ENCODE measurements around the gene GSTM4.
A peak's percentile ranks its signal among the peaks of the same experiment; 100 is the strongest.

GSTM4 gene

DNA sequence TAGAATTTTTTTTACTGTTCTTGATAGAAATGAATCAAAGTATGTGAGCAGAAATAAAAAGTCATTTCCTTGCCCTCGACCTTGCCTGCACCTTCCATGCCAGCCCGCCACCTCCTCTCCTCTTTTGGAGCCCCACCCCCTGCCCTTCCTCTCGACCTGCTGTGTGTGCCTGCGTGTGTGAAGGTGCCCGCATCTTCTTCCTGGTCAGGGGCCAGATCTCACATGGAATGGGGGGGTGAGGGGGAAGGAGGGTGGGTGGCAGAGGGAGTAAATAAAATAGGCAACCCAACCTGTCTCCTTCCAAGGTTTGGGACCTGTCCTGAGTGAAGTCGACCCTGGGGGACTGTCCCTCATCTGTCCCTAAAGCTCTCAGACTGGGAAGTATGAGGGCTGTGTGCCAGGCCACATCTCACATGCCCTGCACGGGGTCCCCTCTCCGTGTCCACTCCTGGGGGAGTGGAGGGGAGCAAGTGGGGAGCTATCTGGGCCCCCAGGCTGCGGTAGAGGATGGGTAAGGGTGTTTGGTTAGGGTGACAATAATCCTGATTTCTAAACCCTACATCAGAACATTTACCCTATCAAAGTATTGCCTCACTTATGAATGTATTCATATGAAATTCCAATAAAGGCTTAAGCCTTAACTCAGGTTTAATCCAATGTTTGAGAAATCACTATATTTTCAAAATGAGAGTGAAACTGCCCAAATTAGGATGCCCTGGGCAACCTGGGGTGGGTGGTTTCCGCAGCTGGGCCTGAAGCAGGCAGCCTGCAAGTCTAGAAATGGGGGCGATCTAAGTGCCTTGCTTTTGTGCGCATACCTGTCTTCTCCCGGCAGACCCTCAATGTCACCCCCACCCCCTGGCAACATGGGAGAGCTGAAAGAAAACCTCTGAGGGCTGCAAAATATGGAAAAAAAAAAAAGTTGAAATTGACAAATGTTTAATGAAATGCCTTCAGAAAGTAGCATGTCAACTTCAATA is 20.8 kb upstream of the GSTM4 start:
- Histone ChIP-seq H3K27ac (ENCODE audit: insufficient read depth in 1 of 2, low read depth in 1 of 2, low read length in 2 of 2, poor library complexity in 1 of 2, severe bottlenecking in 2 of 2) (no peak overlapping the region), H3K36me3 (ENCODE audit: control insufficient read depth in 4 of 4, insufficient read depth in 4 of 4, low read length in 3 of 4) (peaks cover 4 to 27% (median 21%) of the 10 kb centered on the region in 4 experiments), H3K9me3 (ENCODE audit: control extremely low read depth in 1 of 5, control insufficient read depth in 4 of 5, insufficient read depth in 2 of 5, low read depth in 1 of 5, low read length in 4 of 5) (no peaks in the 10 kb centered on the region), H3K4me3 (ENCODE audit: control insufficient read depth in 1 of 7, extremely low read depth in 1 of 7, insufficient read depth in 4 of 7, low read depth in 2 of 7, low read length in 6 of 7) (no peak overlapping the region), H3K27me3 (replicated peaks in 2 of 5; ENCODE audit: control insufficient read depth in 4 of 5, insufficient read depth in 5 of 5, low read length in 4 of 5) (no peaks in the 10 kb centered on the region), H3K4me1 (ENCODE audit: control extremely low read depth in 1 of 4, control insufficient read depth in 4 of 4, insufficient read depth in 4 of 4, low read length in 3 of 4) (peaks cover 0 to 15% (median 8%) of the 10 kb centered on the region in 4 experiments)
- peak in 1 of 3 donors; percentile 41 for DNase-seq
- POLR2A ChIA-PET, result interaction anchor here (1.1 kb wide), 1 partner anchor 87 kb away, joined by 3 read pairs; no protein-coding TSS in a partner anchor
- WGBS (ENCODE audit: insufficient coverage), result 60% methylated on average over 2 of the region's 13 CpGs
- CTCF ChIA-PET, result interaction anchor here (0.8 to 25.8 kb wide), 11 partner anchors 11 to 376 kb away, joined by 3 to 430 read pairs (median 6); partner anchors contain the start of genes GNAI3, GPR61 and GSTM4

DNA sequence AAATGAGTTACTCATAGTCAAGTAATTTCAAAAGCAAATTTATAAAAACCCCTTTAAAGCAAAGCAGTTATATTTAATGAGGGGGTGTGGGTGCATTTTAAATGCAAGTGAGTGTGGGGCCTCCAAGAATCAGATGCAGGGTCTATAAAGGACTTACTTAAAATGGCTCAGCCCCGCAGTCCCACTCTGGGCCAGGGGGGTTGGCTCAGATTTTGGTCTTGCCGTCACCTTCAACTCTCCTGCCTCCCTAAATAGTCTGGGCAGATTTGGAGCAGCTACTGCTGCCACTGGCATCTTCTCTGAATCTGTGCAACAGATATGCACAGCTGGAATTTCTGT is 20.1 kb upstream of the GSTM4 start:
- ChIA-PET CTCF (interaction anchor here (0.9 to 25.8 kb wide), 10 partner anchors 12 to 376 kb away, joined by 3 to 430 read pairs (median 16); partner anchors contain the start of genes CYB561D1, GNAI3, GPR61 and GSTM4), POLR2A (interaction anchor here (1.1 kb wide), 1 partner anchor 88 kb away, joined by 3 read pairs; no protein-coding TSS in a partner anchor)
- Histone ChIP-seq H3K27me3 (replicated peaks in 2 of 5; ENCODE audit: control insufficient read depth in 4 of 5, insufficient read depth in 5 of 5, low read length in 4 of 5) (no peaks in the 10 kb centered on the region), H3K27ac (ENCODE audit: insufficient read depth in 1 of 2, low read depth in 1 of 2, low read length in 2 of 2, poor library complexity in 1 of 2, severe bottlenecking in 2 of 2) (no peak overlapping the region), H3K4me1 (ENCODE audit: control extremely low read depth in 1 of 4, control insufficient read depth in 4 of 4, insufficient read depth in 4 of 4, low read length in 3 of 4) (peaks cover 0 to 23% (median 12%) of the 10 kb centered on the region in 4 experiments), H3K4me3 (ENCODE audit: control insufficient read depth in 1 of 7, extremely low read depth in 1 of 7, insufficient read depth in 4 of 7, low read depth in 2 of 7, low read length in 6 of 7) (no peak overlapping the region), H3K36me3 (ENCODE audit: control insufficient read depth in 4 of 4, insufficient read depth in 4 of 4, low read length in 3 of 4) (peaks cover 4 to 21% (median 16%) of the 10 kb centered on the region in 4 experiments), H3K9me3 (ENCODE audit: control extremely low read depth in 1 of 5, control insufficient read depth in 4 of 5, insufficient read depth in 2 of 5, low read depth in 1 of 5, low read length in 4 of 5) (no peaks in the 10 kb centered on the region)
- WGBS (ENCODE audit: insufficient coverage), result 89% methylated on average over 2 of the region's 2 CpGs
- no peak for DNase-seq

DNA sequence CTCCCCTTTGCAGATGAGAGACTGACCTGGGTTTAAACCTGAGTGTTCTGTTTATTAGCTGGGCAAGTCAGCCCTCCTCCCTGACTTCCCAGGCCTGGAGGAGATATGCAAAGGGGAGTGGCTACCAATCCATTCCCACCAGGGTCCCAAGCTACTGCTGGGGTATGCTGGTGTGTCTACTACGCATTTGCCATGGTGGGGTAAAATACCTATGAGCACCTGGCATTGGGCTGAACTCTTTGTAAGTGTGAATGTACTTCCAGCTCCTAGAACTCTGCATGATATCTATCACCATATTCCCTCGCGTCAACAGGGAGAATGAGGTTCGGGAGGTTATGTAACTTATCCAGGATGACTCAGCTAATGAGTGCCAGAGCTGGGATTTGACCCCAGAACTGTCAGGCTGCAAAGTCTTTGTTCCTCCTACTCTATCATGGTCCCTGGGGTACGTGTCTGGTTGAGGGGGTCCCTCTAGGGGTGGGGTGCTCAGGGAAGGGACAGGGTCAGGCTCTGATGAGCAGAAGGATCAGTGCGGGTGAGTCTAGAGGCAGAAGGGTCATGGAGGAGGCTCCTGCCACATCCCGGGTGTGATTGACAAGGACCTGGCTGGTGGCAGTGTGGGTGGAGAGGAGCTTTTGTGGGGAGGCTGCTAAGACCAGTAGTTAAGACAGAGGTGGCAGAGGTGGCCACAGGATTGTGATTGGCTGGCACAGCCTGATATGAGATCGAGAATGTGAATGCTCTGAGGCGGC is 19.5 kb upstream of the GSTM4 start:
- no peaks in the 10 kb centered on the region for H3K27me3 ChIP-seq (replicated peaks in 2 of 5; ENCODE audit: control insufficient read depth in 4 of 5, insufficient read depth in 5 of 5, low read length in 4 of 5)
- POLR2A ChIA-PET, result interaction anchor here (0.9 to 1.1 kb wide), 2 partner anchors 88 to 126 kb away, joined by 3 read pairs; no protein-coding TSS in a partner anchor
- H3K4me3 ChIP-seq (ENCODE audit: control insufficient read depth in 1 of 7, extremely low read depth in 1 of 7, insufficient read depth in 4 of 7, low read depth in 2 of 7, low read length in 6 of 7), result no peak overlapping the region
- WGBS (ENCODE audit: insufficient coverage), result 85% methylated on average over 5 of the region's 9 CpGs
- peaks cover 0 to 16% (median 11%) of the 10 kb centered on the region in 4 experiments for H3K36me3 ChIP-seq (ENCODE audit: control insufficient read depth in 4 of 4, insufficient read depth in 4 of 4, low read length in 3 of 4)
- CTCF ChIA-PET, result interaction anchor here (0.6 to 25.8 kb wide), 13 partner anchors 9 to 615 kb away, joined by 3 to 430 read pairs (median 6); partner anchors contain the start of genes AHCYL1, CYB561D1, GNAI3 and GPR61
- DNase-seq, result no peak
- no peaks in the 10 kb centered on the region for H3K9me3 ChIP-seq (ENCODE audit: control extremely low read depth in 1 of 5, control insufficient read depth in 4 of 5, insufficient read depth in 2 of 5, low read depth in 1 of 5, low read length in 4 of 5)
- peaks cover 0 to 28% (median 13%) of the 10 kb centered on the region in 4 experiments for H3K4me1 ChIP-seq (ENCODE audit: control extremely low read depth in 1 of 4, control insufficient read depth in 4 of 4, insufficient read depth in 4 of 4, low read length in 3 of 4)
- no peak overlapping the region for H3K27ac ChIP-seq (ENCODE audit: insufficient read depth in 1 of 2, low read depth in 1 of 2, low read length in 2 of 2, poor library complexity in 1 of 2, severe bottlenecking in 2 of 2)

DNA sequence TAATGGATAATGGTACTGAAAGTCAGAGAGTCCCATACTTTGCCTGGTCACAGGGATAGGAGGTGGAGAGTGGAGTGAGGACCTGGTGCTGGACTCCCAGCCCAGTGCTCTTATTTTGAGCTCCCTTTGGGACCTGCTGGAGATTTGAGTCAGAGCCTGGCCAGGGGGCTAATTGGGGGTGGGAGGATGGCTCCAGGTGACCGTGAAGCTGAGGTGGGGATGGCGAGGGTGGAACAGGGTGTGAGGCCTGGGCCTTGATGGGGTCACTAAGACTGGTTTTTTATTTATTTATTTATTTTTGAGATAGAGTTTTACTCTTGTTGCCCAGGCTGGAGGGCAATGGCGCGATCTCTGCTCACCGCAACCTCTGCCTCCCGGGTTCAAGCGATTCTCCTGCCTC is 18.5 kb upstream of the GSTM4 start:
- 100% methylated on average over 6 of the region's 7 CpGs for WGBS (ENCODE audit: insufficient coverage)

DNA sequence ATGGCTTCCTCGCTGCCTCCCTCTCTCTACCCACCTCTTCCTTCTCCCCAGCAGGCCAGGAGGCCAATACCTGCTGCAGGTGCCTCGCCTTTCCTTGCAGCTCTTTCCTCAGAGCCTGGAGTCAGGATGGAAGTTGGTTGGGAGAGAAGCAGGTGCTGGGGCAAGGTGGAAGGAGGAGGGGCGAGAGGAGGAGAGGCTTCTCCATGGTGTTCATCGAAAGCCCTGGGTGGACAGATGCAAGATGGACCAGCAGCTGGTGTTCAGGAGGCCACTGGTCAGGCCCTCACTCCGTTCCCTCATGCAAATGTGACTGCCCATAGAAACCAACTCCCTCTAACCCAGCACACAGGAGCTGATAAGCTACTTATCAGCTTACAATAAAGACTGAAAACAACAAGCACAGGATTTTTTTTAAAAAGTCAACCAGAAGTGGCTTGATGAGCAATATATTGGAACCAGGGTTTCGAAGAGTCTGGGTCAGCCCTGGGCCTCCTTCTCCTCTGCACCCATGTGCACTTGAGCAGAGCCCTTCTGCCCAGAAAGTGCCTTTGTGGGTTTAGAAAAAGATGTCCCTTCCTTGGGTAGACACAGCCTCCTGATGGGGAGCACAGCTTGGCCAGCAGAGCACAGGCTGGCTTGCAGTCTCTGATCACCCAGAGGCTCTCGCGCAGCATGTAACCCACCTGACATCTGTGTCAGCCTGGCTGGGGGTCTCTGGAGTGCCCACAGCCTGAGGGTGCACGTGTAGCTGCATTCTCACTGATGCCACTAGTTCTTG is 16.6 kb upstream of the GSTM4 start:
- H3K36me3 ChIP-seq (ENCODE audit: control insufficient read depth in 4 of 4, insufficient read depth in 4 of 4, low read length in 3 of 4), result no peaks in the 10 kb centered on the region
- CTCF ChIA-PET, result interaction anchor here (0.6 to 25.8 kb wide), 30 partner anchors 9 to 372 kb away, joined by 3 to 430 read pairs (median 8); partner anchors contain the start of genes AHCYL1, AMPD2, GNAI3 and GNAT2

More for the DNA sequence above, 18.5 kb upstream of the GSTM4 start:
- DNase-seq, result no peak
- Histone ChIP-seq H3K4me1 (ENCODE audit: control extremely low read depth in 1 of 4, control insufficient read depth in 4 of 4, insufficient read depth in 4 of 4, low read length in 3 of 4) (peaks cover 0 to 33% (median 13%) of the 10 kb centered on the region in 4 experiments), H3K9me3 (ENCODE audit: control extremely low read depth in 1 of 5, control insufficient read depth in 4 of 5, insufficient read depth in 2 of 5, low read depth in 1 of 5, low read length in 4 of 5) (no peaks in the 10 kb centered on the region), H3K27ac (ENCODE audit: insufficient read depth in 1 of 2, low read depth in 1 of 2, low read length in 2 of 2, poor library complexity in 1 of 2, severe bottlenecking in 2 of 2) (no peak overlapping the region), H3K4me3 (ENCODE audit: control insufficient read depth in 1 of 7, extremely low read depth in 1 of 7, insufficient read depth in 4 of 7, low read depth in 2 of 7, low read length in 6 of 7) (no peak overlapping the region), H3K36me3 (ENCODE audit: control insufficient read depth in 4 of 4, insufficient read depth in 4 of 4, low read length in 3 of 4) (peaks cover 0 to 5% (median 2%) of the 10 kb centered on the region in 4 experiments), H3K27me3 (replicated peaks in 2 of 5; ENCODE audit: control insufficient read depth in 4 of 5, insufficient read depth in 5 of 5, low read length in 4 of 5) (no peaks in the 10 kb centered on the region)
- ChIA-PET POLR2A (interaction anchor here (0.9 kb wide), 1 partner anchor 125 kb away, joined by 3 read pairs; no protein-coding TSS in a partner anchor), CTCF (interaction anchor here (1.0 to 25.8 kb wide), 10 partner anchors 7 to 346 kb away, joined by 3 to 430 read pairs (median 44); partner anchors contain the start of genes AHCYL1, CYB561D1, GNAI3 and GPR61)

DNA sequence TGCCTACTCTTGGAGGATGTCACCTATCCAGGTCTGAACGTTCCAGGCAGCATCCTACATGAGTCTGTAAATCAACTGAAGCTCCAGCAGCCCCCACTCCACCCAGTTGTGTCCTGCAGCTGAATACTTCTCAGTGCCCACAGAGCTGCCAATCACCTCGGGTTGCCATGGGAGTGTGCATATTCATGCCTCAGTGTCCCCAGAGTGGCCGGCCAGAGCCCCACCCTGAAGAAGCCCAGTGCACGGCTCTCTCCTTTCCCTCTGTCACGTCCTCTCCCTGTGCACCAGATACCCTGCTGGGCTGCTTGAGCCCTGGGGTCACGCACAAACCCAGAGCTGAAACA is 16.1 kb upstream of the GSTM4 start:
- H3K36me3 ChIP-seq (ENCODE audit: control insufficient read depth in 4 of 4, insufficient read depth in 4 of 4, low read length in 3 of 4), result no peaks in the 10 kb centered on the region
- H3K27ac ChIP-seq (ENCODE audit: insufficient read depth in 1 of 2, low read depth in 1 of 2, low read length in 2 of 2, poor library complexity in 1 of 2, severe bottlenecking in 2 of 2), result no peak overlapping the region
- 63% methylated on average over 5 of the region's 6 CpGs for WGBS (ENCODE audit: insufficient coverage)
- ChIA-PET POLR2A (interaction anchor here (1.2 to 1.7 kb wide), 3 partner anchors 8 to 134 kb away, joined by 4 to 5 read pairs (median 4); no protein-coding TSS in a partner anchor), CTCF (interaction anchor here (0.6 to 25.8 kb wide), 36 partner anchors 10 to 372 kb away, joined by 3 to 430 read pairs (median 7); partner anchors contain the start of genes AHCYL1, AMPD2, GNAI3 and GNAT2)
- peaks cover 0 to 46% (median 16%) of the 10 kb centered on the region in 4 experiments for H3K4me1 ChIP-seq (ENCODE audit: control extremely low read depth in 1 of 4, control insufficient read depth in 4 of 4, insufficient read depth in 4 of 4, low read length in 3 of 4)
- H3K4me3 ChIP-seq (ENCODE audit: control insufficient read depth in 1 of 7, extremely low read depth in 1 of 7, insufficient read depth in 4 of 7, low read depth in 2 of 7, low read length in 6 of 7), result no peak overlapping the region
- H3K9me3 ChIP-seq (ENCODE audit: control extremely low read depth in 1 of 5, control insufficient read depth in 4 of 5, insufficient read depth in 2 of 5, low read depth in 1 of 5, low read length in 4 of 5), result no peaks in the 10 kb centered on the region
- H3K27me3 ChIP-seq (replicated peaks in 2 of 5; ENCODE audit: control insufficient read depth in 4 of 5, insufficient read depth in 5 of 5, low read length in 4 of 5), result no peaks in the 10 kb centered on the region
- no peak for DNase-seq

More for the DNA sequence above, 16.6 kb upstream of the GSTM4 start:
- POLR2A ChIA-PET, result interaction anchor here (1.2 kb wide), 1 partner anchor 134 kb away, joined by 4 read pairs; no protein-coding TSS in a partner anchor
- WGBS (ENCODE audit: insufficient coverage), result 80% methylated on average over 5 of the region's 9 CpGs
- Histone ChIP-seq H3K27me3 (replicated peaks in 2 of 5; ENCODE audit: control insufficient read depth in 4 of 5, insufficient read depth in 5 of 5, low read length in 4 of 5) (no peaks in the 10 kb centered on the region), H3K4me1 (ENCODE audit: control extremely low read depth in 1 of 4, control insufficient read depth in 4 of 4, insufficient read depth in 4 of 4, low read length in 3 of 4) (peaks cover 0 to 44% (median 20%) of the 10 kb centered on the region in 4 experiments), H3K27ac (ENCODE audit: insufficient read depth in 1 of 2, low read depth in 1 of 2, low read length in 2 of 2, poor library complexity in 1 of 2, severe bottlenecking in 2 of 2) (no peak overlapping the region), H3K4me3 (ENCODE audit: control insufficient read depth in 1 of 7, extremely low read depth in 1 of 7, insufficient read depth in 4 of 7, low read depth in 2 of 7, low read length in 6 of 7) (no peak overlapping the region), H3K9me3 (ENCODE audit: control extremely low read depth in 1 of 5, control insufficient read depth in 4 of 5, insufficient read depth in 2 of 5, low read depth in 1 of 5, low read length in 4 of 5) (no peaks in the 10 kb centered on the region)
- DNase-seq, result no peak

Measured in common myeloid progenitor, CD34-positive (primary cell).